Calu3 (cell line): ENCODE results near the gene SORD. TPM values are rescaled to one million over a fixed set of nuclear protein-coding genes. Genes with fewer than 3 reads are reported as not detected.
"Not testable (repeated sequence)": the region's sequence is repeated elsewhere in the genome, so short reads cannot be mapped to it uniquely, and the experiment has no call there.

Experiments used
- BruUV-seq: library from RNA; stranded (reverse); fragments of 400-500 nt; replicated peaks from 2 replicates; lab custom pipeline; 2021; lab: Mats Ljungman, UMichigan
- CTCF ChIA-PET: fragments of 300-600 bp; sonication (Branson Sonifier 250); formaldehyde crosslinking; loops from one replicate; lab custom pipeline; 2022; ENCODE audit warnings: antibody characterized with exemption; lab: Charles Lee
- DNase-seq: peaks from one replicate; pipeline ENCODE4 v3.0.0; 2022
- H3K27ac Mint-ChIP-seq: one replicate; pipeline ENCODE4 v1.8.0; 2022; ENCODE audit warnings: mixed read lengths; ENCODE audit not compliant: unreplicated experiment
- H3K27me3 Mint-ChIP-seq: one replicate; pipeline ENCODE4 v1.8.0; 2022; ENCODE audit warnings: mixed read lengths; ENCODE audit not compliant: unreplicated experiment
- H3K36me3 Mint-ChIP-seq: one replicate; pipeline ENCODE4 v1.8.0; 2022; ENCODE audit warnings: mild to moderate bottlenecking, moderate library complexity, mixed read lengths; ENCODE audit not compliant: insufficient read depth, unreplicated experiment
- H3K4me1 Mint-ChIP-seq: one replicate; pipeline ENCODE4 v1.8.0; 2022; ENCODE audit warnings: mild to moderate bottlenecking, low read depth, mixed read lengths; ENCODE audit not compliant: unreplicated experiment
- H3K4me3 Mint-ChIP-seq: one replicate; pipeline ENCODE4 v1.8.0; 2022; ENCODE audit warnings: mild to moderate bottlenecking, low read depth, moderate library complexity, mixed read lengths; ENCODE audit not compliant: unreplicated experiment
- H3K9me3 Mint-ChIP-seq: one replicate; pipeline ENCODE4 v1.8.0; 2022; ENCODE audit warnings: low read depth, mixed read lengths; ENCODE audit not compliant: unreplicated experiment
- intact Hi-C: fragments of 100-400 bp; cut with micrococcal nuclease; formaldehyde crosslinking; loops from one replicate; pipeline ENCODE4 v1.10.0; 2022; ENCODE audit not compliant: unreplicated experiment
- total RNA-seq: library from RNA; stranded (reverse); gene quantifications from 2 replicates; pipeline ENCODE4 v1.2.3, GENCODE V29; 2022
- TF ChIP-seq, protein P1 (sequence below): fragments of 200-600 bp; IDR thresholded peaks from one replicate; pipeline ENCODE4 v1.8.0; 2022; ENCODE audit warnings: antibody characterized with exemption; ENCODE audit not compliant: unreplicated experiment

SORD gene
- total RNA-seq, 1 experiment from 2014 or later, result 39.1 TPM

DNA sequence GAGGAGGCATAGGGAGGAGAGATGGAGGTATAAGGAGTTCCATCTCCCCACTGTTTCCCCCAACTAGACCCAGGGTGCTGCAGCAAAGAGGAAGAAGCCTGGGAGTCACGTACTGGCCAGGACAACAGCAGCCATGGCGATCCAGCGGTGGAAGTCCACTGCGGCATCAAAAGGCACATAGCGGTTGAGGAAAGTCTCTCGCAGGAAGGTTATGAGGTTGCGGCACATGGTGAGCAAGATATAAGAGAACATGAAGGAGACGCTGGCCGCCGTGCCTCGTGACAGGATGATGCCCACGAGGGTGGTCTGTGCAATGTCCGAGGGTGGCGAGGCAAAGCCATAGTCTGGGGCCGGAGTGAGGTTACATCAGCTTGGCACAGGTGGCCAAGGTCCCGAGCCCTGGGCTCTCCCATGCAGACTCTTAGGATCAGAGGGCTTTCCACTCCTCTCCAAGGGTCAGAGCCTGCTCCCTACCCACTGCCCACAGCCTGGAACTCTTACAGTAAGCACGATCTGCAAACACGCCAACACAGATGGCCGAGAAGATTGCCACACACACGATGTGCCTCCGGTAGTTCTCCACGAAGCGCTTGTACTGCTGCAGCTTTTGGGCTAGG is 76.7 kb downstream of the SORD start:
- Mint-ChIP-seq H3K4me1 (no peaks in the 10 kb centered on the region), H3K36me3 (no peaks in the 10 kb centered on the region), H3K27ac (no peak overlapping the region), H3K27me3 (peaks cover 57% of the 10 kb centered on the region), H3K4me3 (no peak overlapping the region), H3K9me3 (no peaks in the 10 kb centered on the region)
- CTCF ChIA-PET, result no interaction called here
- DNase-seq, result no peak
- no TSS peak for BruUV-seq
- TF ChIP-seq, protein P1, sequence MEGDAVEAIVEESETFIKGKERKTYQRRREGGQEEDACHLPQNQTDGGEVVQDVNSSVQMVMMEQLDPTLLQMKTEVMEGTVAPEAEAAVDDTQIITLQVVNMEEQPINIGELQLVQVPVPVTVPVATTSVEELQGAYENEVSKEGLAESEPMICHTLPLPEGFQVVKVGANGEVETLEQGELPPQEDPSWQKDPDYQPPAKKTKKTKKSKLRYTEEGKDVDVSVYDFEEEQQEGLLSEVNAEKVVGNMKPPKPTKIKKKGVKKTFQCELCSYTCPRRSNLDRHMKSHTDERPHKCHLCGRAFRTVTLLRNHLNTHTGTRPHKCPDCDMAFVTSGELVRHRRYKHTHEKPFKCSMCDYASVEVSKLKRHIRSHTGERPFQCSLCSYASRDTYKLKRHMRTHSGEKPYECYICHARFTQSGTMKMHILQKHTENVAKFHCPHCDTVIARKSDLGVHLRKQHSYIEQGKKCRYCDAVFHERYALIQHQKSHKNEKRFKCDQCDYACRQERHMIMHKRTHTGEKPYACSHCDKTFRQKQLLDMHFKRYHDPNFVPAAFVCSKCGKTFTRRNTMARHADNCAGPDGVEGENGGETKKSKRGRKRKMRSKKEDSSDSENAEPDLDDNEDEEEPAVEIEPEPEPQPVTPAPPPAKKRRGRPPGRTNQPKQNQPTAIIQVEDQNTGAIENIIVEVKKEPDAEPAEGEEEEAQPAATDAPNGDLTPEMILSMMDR, result no peak
- intact Hi-C loops, result no loop called here

DNA sequence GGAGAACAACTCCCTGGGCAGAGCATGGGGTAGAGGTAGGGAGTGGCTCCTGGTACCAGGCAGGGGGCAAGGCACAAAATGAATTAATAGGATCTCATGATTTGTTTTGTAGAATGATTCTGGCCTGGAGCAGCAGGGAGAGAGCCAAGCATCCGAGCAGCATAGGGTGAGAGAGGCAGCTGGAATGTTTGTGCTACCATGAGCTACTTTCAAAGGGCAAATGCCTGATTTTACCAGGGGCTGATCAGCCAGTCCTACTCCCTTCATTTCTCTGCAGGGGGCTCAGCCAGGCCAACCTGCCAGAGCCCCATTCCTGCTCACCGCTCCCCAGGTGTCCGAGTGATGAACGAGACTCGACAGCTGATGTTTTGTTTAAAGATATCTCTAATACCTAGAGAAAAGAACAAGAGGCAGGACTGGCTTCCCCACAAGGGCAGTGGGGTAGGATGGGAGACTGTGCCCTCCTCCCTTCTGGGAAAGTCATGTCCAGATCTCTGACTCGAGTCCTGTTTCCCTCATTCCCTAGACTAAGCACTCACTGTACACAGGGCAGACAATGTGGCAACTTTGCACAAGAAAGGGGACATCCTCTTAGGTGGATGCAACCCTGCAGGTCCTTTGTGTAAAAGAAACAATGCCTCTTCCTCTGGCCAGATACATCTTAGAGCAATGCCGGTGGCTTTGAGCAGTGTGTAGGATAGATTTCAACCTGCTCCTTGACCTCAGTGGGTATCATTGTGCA is 78.1 kb downstream of the SORD start:
- H3K4me3 Mint-ChIP-seq, result no peak overlapping the region
- DNase-seq, result no peak
- BruUV-seq, result no TSS peak
- H3K36me3 Mint-ChIP-seq, result no peaks in the 10 kb centered on the region
- intact Hi-C loops, result no loop called here
- no peaks in the 10 kb centered on the region for H3K4me1 Mint-ChIP-seq
- peaks cover 71% of the 10 kb centered on the region for H3K27me3 Mint-ChIP-seq
- H3K27ac Mint-ChIP-seq, result no peak overlapping the region
- H3K9me3 Mint-ChIP-seq, result no peaks in the 10 kb centered on the region
- CTCF ChIA-PET, result no interaction called here
- TF ChIP-seq, protein P1, result no peak

DNA sequence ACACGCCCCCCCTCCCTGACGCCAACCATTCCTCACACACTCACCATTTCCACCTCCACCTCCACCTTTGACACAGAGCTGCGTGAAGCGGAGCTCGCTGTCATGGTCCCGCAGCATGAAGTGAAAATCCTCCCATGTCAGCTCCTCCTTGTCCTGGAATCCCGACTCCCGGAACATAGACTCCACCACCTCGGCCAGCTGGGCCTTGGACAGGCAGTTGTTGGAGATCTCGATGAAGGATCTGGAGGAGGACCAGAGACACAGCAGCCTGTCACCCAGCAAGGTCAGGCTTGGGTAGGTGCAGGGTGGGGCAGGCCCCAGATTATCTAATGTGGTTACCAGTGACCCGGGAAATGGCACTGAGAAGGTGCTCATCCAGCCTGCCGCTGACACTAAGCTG is 78.8 kb downstream of the SORD start:
- intact Hi-C loops, result no loop called here
- Mint-ChIP-seq H3K27me3 (peaks cover 78% of the 10 kb centered on the region), H3K9me3 (no peaks in the 10 kb centered on the region), H3K4me3 (no peak overlapping the region), H3K36me3 (no peaks in the 10 kb centered on the region), H3K27ac (no peak overlapping the region), H3K4me1 (no peaks in the 10 kb centered on the region)
- CTCF ChIA-PET, result no interaction called here
- DNase-seq, result no peak
- TF ChIP-seq, protein P1, result no peak
- BruUV-seq, result no TSS peak

DNA sequence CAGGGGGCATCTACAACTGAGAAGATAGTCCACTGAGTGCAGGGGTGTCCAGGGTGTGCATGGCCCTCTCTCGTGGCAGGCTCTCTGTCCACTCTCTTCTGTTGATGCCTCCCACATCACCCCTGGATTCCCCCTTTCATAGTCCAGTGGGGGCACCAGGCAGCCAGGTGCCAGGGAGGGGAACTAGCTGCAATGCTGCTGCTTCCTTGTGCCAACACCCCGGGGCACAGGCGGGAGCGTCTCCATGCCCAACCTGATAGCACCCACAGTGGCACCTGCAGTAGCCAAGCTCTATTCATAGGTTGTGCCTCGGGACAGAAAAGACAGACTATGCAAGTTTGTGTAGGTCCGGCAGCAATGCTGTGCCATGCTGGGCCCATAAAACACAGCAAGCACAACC is 79.2 kb downstream of the SORD start:
- no peaks in the 10 kb centered on the region for H3K36me3 Mint-ChIP-seq
- H3K9me3 Mint-ChIP-seq, result no peaks in the 10 kb centered on the region
- no peaks in the 10 kb centered on the region for H3K4me1 Mint-ChIP-seq
- no peak overlapping the region for H3K27ac Mint-ChIP-seq
- intact Hi-C loops, result no loop called here
- H3K27me3 Mint-ChIP-seq, result peaks cover 83% of the 10 kb centered on the region
- TF ChIP-seq, protein P1, result no peak
- no peak for DNase-seq
- no TSS peak for BruUV-seq
- CTCF ChIA-PET, result no interaction called here
- no peak overlapping the region for H3K4me3 Mint-ChIP-seq

DNA sequence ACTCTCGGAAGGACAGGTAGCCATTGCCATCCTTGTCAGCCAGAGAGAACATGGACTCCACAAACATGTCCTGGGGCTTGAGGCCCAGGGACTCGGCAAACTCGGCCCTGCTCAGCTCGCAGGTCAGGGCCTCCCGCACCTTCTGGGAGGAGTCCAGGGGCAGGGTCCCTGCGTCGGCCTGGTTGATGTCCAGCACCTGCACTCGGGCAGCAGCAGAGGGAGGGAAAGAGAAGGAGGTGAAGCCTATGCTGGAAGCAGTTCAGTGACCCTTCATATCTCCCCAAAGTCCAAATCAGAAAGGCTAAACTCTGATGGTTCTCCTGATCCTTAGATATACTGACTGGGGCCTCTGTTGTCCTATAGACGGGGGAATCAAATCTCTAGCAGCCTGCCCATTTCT is 81.2 kb downstream of the SORD start:
- BruUV-seq, intact Hi-C loops, DNase-seq, H3K9me3 Mint-ChIP-seq, CTCF ChIA-PET, H3K36me3 Mint-ChIP-seq, H3K27ac Mint-ChIP-seq, H3K4me1 Mint-ChIP-seq, H3K4me3 Mint-ChIP-seq: not testable (repeated sequence)
- H3K27me3 Mint-ChIP-seq, result peaks cover 86% of the 10 kb centered on the region
